ENCODE results near the gene WAC.
A peak's percentile ranks its signal among the peaks of the same experiment; 100 is the strongest.
"Not testable (repeated sequence)": the region's sequence is repeated elsewhere in the genome, so short reads cannot be mapped to it uniquely, and the experiment has no call there.

WAC gene

GRCh38 chr10:28616514-28616913, 83.6 kb downstream of the WAC start:
- no peak for DNase-seq (ENCODE audit: low spot score)

GRCh38 chr10:28619455-28619854, 86.5 kb downstream of the WAC start:
- no peak for DNase-seq (ENCODE audit: low spot score)

- DNase-seq (ENCODE audit: low spot score): no peak
Observed at GRCh38 chr10:28620251-28620650, 87.3 kb downstream of the WAC start.

GRCh38 chr10:28623483-28623882, 90.6 kb downstream of the WAC start:
- no peak for DNase-seq (ENCODE audit: low spot score)

GRCh38 chr10:28624351-28624750, 91.4 kb downstream of the WAC start:
- DNase-seq (ENCODE audit: low spot score): no peak

GRCh38 chr10:28627102-28627501, 94.2 kb downstream of the WAC start:
- no peak for DNase-seq (ENCODE audit: low spot score)

GRCh38 chr10:28628184-28628893, 95.4 kb downstream of the WAC start:
- peak; percentile 65 for DNase-seq (ENCODE audit: low spot score)

- DNase-seq (ENCODE audit: low spot score): no peak
Observed at GRCh38 chr10:28631896-28632583, 99.1 kb downstream of the WAC start.

- no peak for DNase-seq (ENCODE audit: low spot score)
Observed at GRCh38 chr10:28632584-28632945, 99.6 kb downstream of the WAC start.

- no peak for DNase-seq (ENCODE audit: low spot score)
Observed at GRCh38 chr10:28633750-28634149, 100.8 kb downstream of the WAC start.

- DNase-seq (ENCODE audit: low spot score): no peak
Observed at GRCh38 chr10:28637346-28637745, 104.4 kb downstream of the WAC start.

- DNase-seq (ENCODE audit: low spot score): no peak
Observed at GRCh38 chr10:28638392-28638791, 105.5 kb downstream of the WAC start.

- DNase-seq (ENCODE audit: low spot score): no peak
Observed at GRCh38 chr10:28640551-28640950, 107.6 kb downstream of the WAC start.

GRCh38 chr10:28644647-28645046, 111.7 kb downstream of the WAC start:
- DNase-seq (ENCODE audit: low spot score): no peak

- DNase-seq (ENCODE audit: low spot score): no peak
Observed at GRCh38 chr10:28652106-28652505, 119.2 kb downstream of the WAC start.

- no peak for DNase-seq (ENCODE audit: low spot score)
Observed at GRCh38 chr10:28652703-28653102, 119.8 kb downstream of the WAC start.

GRCh38 chr10:28658824-28659223, 125.9 kb downstream of the WAC start:
- not testable (repeated sequence) for DNase-seq (ENCODE audit: low spot score)

- no peak for DNase-seq (ENCODE audit: low spot score)
Observed at GRCh38 chr10:28661035-28661434, 128.1 kb downstream of the WAC start.

GRCh38 chr10:28663576-28664368, 130.9 kb downstream of the WAC start:
- peak; percentile 83 for DNase-seq (ENCODE audit: low spot score)

GRCh38 chr10:28664369-28664740, 131.4 kb downstream of the WAC start:
- no peak for DNase-seq (ENCODE audit: low spot score)

- DNase-seq (ENCODE audit: low spot score): no peak
Observed at GRCh38 chr10:28666751-28667467, 134.0 kb downstream of the WAC start.

Measured in kidney capillary endothelial cell (primary cell).